ENCODE data around the gene PDIA4. TPM values are rescaled to one million over a fixed set of nuclear protein-coding genes. Genes with fewer than 3 reads are reported as not detected.
"Not testable (repeated sequence)": the region's sequence is repeated elsewhere in the genome, so short reads cannot be mapped to it uniquely, and the experiment has no call there.

Gene PDIA4
- total and polyA plus RNA-seq, 7 donors, result 9.8 to 29.2 (median 14.5) TPM

- intact Hi-C loops (cut with DNase I), result no loop called here
- H3K4me3 ChIP-seq, result no peak overlapping the region
- 78 to 92% (median 81%) methylated on average over 5 of the region's 5 CpGs for WGBS, 3 donors
- no peak overlapping the region for H3K27ac ChIP-seq
- no peak for TF ChIP-seq CTCF (IDR thresholded peaks at IDR 0.05)
- DNase-seq (no peak), ATAC-seq (no peak)
- no peaks in the 10 kb centered on the region for H3K9me3 ChIP-seq
- H3K27me3 ChIP-seq (ENCODE audit: insufficient read depth in 3 of 3, low read length in 2 of 3), result no peaks in the 10 kb centered on the region
- no peaks in the 10 kb centered on the region for H3K36me3 ChIP-seq (ENCODE audit: insufficient read depth in 1 of 2, low read depth in 1 of 2)
- no peaks in the 10 kb centered on the region for H3K4me1 ChIP-seq
Observed at GRCh38 chr7:149041350-149041749, 13.0 kb upstream of the PDIA4 start.

GRCh38 chr7:149038641-149039040, 10.3 kb upstream of the PDIA4 start:
- H3K36me3 ChIP-seq (ENCODE audit: insufficient read depth in 1 of 2, low read depth in 1 of 2); ATAC-seq; H3K9me3 ChIP-seq; intact Hi-C loops (cut with DNase I); H3K27me3 ChIP-seq (ENCODE audit: insufficient read depth in 3 of 3, low read length in 2 of 3); H3K4me1 ChIP-seq; H3K4me3 ChIP-seq; DNase-seq; H3K27ac ChIP-seq: not testable (repeated sequence)
- 93 to 95% (median 95%) methylated on average over 8 to 32 of the region's 32 CpGs for WGBS, 3 donors

- intact Hi-C loops (cut with DNase I), result no loop called here
- no peak for DNase-seq
- TF ChIP-seq CTCF (IDR thresholded peaks at IDR 0.05), result no peak
- Histone ChIP-seq H3K27ac (no peak overlapping the region), H3K4me3 (no peak overlapping the region), H3K27me3 (ENCODE audit: insufficient read depth in 3 of 3, low read length in 2 of 3) (no peaks in the 10 kb centered on the region), H3K36me3 (ENCODE audit: insufficient read depth in 1 of 2, low read depth in 1 of 2) (no peaks in the 10 kb centered on the region), H3K4me1 (no peaks in the 10 kb centered on the region), H3K9me3 (no peaks in the 10 kb centered on the region)
- 89 to 98% (median 96%) methylated on average over 1 of the region's 1 CpG for WGBS, 3 donors
- no peak for ATAC-seq
Observed at GRCh38 chr7:149036676-149037075, 8.4 kb upstream of the PDIA4 start.

- Histone ChIP-seq H3K4me1 (peaks cover 11% of the 10 kb centered on the region), H3K4me3 (no peak overlapping the region), H3K27me3 (ENCODE audit: insufficient read depth in 3 of 3, low read length in 2 of 3) (no peaks in the 10 kb centered on the region), H3K9me3 (no peaks in the 10 kb centered on the region), H3K36me3 (ENCODE audit: insufficient read depth in 1 of 2, low read depth in 1 of 2) (no peaks in the 10 kb centered on the region), H3K27ac (no peak overlapping the region)
- no peak for TF ChIP-seq CTCF (IDR thresholded peaks at IDR 0.05)
- ATAC-seq, result no peak
- WGBS, 3 donors, result 89 to 94% (median 94%) methylated on average over 3 of the region's 3 CpGs
- intact Hi-C loops (cut with DNase I), result loop anchor here in 1 of 2 donors (2.0 kb wide), 1 partner anchor 33 kb away; no protein-coding TSS in a partner anchor
- DNase-seq, result no peak
Observed at GRCh38 chr7:149031353-149031910, 3.1 kb upstream of the PDIA4 start.

GRCh38 chr7:149030439-149030838, 2.1 kb upstream of the PDIA4 start:
- not testable (repeated sequence) for DNase-seq; H3K27me3 ChIP-seq (ENCODE audit: insufficient read depth in 3 of 3, low read length in 2 of 3); H3K27ac ChIP-seq; H3K9me3 ChIP-seq; H3K4me3 ChIP-seq; ATAC-seq; H3K36me3 ChIP-seq (ENCODE audit: insufficient read depth in 1 of 2, low read depth in 1 of 2)
- WGBS, 3 donors, result 86 to 94% (median 94%) methylated on average over 9 of the region's 9 CpGs
- H3K4me1 ChIP-seq, result peaks cover 11% of the 10 kb centered on the region
- intact Hi-C loops (cut with DNase I), result loop anchor here in 1 of 2 donors (2.0 kb wide), 1 partner anchor 34 kb away; no protein-coding TSS in a partner anchor
